ENCODE data around the gene JUP. TPM values are rescaled to one million over a fixed set of nuclear protein-coding genes. Genes with fewer than 3 reads are reported as not detected.

JUP gene
- total and polyA plus RNA-seq, 2 donors from 2014 or later, result 148 to 223 TPM

DNA sequence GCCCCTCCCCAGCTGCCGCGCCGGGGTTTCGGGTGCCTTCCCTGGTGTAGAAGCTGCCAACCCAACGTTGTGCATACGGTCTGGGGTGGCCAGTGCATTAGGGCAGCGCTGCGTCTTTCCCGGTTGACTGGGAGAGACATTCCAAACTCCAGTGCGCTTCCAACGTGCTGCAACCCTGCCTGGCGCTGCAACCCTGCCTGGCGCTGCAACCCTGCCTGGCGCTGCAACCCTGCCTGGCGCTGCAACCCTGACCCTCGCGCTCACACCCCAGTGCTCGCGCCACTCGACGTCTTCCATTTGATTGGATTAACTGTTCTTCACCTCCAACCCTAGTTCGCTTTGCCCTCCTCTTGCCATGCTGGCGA lies 51.6 kb downstream of the JUP start:
- TF ChIP-seq, protein P1, sequence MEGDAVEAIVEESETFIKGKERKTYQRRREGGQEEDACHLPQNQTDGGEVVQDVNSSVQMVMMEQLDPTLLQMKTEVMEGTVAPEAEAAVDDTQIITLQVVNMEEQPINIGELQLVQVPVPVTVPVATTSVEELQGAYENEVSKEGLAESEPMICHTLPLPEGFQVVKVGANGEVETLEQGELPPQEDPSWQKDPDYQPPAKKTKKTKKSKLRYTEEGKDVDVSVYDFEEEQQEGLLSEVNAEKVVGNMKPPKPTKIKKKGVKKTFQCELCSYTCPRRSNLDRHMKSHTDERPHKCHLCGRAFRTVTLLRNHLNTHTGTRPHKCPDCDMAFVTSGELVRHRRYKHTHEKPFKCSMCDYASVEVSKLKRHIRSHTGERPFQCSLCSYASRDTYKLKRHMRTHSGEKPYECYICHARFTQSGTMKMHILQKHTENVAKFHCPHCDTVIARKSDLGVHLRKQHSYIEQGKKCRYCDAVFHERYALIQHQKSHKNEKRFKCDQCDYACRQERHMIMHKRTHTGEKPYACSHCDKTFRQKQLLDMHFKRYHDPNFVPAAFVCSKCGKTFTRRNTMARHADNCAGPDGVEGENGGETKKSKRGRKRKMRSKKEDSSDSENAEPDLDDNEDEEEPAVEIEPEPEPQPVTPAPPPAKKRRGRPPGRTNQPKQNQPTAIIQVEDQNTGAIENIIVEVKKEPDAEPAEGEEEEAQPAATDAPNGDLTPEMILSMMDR (IDR thresholded peaks at IDR 0.05; ENCODE audit: borderline replicate concordance, extremely low read depth, insufficient read depth), result no peak
- Histone ChIP-seq H3K4me3 (ENCODE audit: low read length in 3 of 3) (peak overlapping the region in 2 of 3 donors; percentile 34 to 58), H3K27me3 (ENCODE audit: control insufficient read depth, insufficient read depth, low read length) (peaks cover 5% of the 10 kb centered on the region), H3K9me3 (ENCODE audit: control insufficient read depth in 2 of 3, insufficient read depth in 1 of 3, low read length in 3 of 3) (no peaks in the 10 kb centered on the region), H3K9ac (ENCODE audit: low read length in 3 of 3) (no peak overlapping the region), H3K36me3 (ENCODE audit: control insufficient read depth in 2 of 3, insufficient read depth in 3 of 3, low read length in 3 of 3) (no peaks in the 10 kb centered on the region), H3K27ac (ENCODE audit: low read depth in 2 of 2, low read length in 2 of 2) (no peak overlapping the region), H3K4me1 (ENCODE audit: control insufficient read depth in 2 of 3, insufficient read depth in 2 of 3, low read depth in 1 of 3, low read length in 3 of 3) (peaks cover 0 to 8% (median 0%) of the 10 kb centered on the region in 3 donors)
- intact Hi-C loops (cut with DNase I), result loop anchor here (5.0 kb wide), 1 partner anchor 67 kb away; no protein-coding TSS in a partner anchor
- FAIRE-seq, result no peak
- peak in 2 of 5 donors; percentile 63 to 66 for DNase-seq

DNA sequence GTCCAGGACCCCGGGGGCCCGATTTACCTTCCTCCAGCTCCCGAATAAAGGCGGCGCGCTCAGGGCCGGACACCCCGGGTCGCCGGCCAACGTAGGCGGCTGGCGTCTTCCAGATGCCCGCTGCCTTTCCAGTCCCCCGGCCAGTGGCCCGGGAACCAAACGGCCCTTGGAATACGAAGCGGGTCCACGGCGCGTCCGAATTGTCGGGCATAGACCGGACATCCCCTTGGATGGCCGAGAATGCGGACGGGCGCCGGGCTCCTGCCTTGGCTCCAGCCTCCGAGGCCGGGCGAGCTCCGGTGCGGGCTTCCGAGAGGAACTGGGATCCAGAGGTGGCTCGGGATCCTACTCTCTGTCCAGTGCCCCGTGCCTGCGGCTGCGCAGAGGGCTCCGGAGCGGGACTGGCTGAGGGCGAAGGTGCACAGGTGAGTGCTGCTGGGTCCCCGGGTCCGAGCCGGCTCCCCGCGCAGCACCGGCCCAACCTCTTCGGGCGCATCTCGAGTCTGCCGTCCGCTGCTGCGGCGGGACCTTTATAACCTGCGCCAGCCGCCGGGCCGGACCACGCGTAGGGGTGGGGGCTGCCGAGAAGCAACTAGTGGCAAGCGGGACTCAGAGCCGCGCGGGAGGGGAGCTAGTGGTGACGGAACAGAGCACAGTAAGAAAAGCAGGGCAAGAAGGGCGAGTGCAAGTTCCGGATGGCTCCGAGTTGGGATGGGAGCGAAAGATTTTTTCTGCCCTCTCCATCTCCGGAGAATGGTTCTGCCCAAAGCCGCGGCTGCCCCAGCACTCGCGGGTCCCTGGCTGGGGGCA lies 52.2 kb downstream of the JUP start, which contains the start of gene HAP1:
TSS of gene HAP1 (minus strand) at position 505 of the 810 bp plus-strand sequence. CDS start at position 496, 9 bp downstream.
- Histone ChIP-seq H3K9ac (ENCODE audit: low read length in 3 of 3) (no peak within 1 kb of the TSS), H3K9me3 (ENCODE audit: control insufficient read depth in 2 of 3, insufficient read depth in 1 of 3, low read length in 3 of 3) (no peaks in the 10 kb centered on the region), H3K4me1 (ENCODE audit: control insufficient read depth in 2 of 3, insufficient read depth in 2 of 3, low read depth in 1 of 3, low read length in 3 of 3) (peaks cover 0 to 8% (median 0%) of the 10 kb centered on the region in 3 donors), H3K27me3 (ENCODE audit: control insufficient read depth, insufficient read depth, low read length) (peaks cover 5% of the 10 kb centered on the region), H3K27ac (ENCODE audit: low read depth in 2 of 2, low read length in 2 of 2) (no peak within 1 kb of the TSS), H3K4me3 (ENCODE audit: low read length in 3 of 3) (peak within 1 kb of the TSS; percentile 34 to 58 (median 39)), H3K36me3 (ENCODE audit: control insufficient read depth in 2 of 3, insufficient read depth in 3 of 3, low read length in 3 of 3) (no peaks in the 10 kb centered on the region)
- DNase-seq, result peak; percentile 67 to 81 (median 76)
- FAIRE-seq, result no peak
- TF ChIP-seq, protein P1 (IDR thresholded peaks at IDR 0.05; ENCODE audit: borderline replicate concordance, extremely low read depth, insufficient read depth), result no peak
- intact Hi-C loops (cut with DNase I), result no loop called here

DNA sequence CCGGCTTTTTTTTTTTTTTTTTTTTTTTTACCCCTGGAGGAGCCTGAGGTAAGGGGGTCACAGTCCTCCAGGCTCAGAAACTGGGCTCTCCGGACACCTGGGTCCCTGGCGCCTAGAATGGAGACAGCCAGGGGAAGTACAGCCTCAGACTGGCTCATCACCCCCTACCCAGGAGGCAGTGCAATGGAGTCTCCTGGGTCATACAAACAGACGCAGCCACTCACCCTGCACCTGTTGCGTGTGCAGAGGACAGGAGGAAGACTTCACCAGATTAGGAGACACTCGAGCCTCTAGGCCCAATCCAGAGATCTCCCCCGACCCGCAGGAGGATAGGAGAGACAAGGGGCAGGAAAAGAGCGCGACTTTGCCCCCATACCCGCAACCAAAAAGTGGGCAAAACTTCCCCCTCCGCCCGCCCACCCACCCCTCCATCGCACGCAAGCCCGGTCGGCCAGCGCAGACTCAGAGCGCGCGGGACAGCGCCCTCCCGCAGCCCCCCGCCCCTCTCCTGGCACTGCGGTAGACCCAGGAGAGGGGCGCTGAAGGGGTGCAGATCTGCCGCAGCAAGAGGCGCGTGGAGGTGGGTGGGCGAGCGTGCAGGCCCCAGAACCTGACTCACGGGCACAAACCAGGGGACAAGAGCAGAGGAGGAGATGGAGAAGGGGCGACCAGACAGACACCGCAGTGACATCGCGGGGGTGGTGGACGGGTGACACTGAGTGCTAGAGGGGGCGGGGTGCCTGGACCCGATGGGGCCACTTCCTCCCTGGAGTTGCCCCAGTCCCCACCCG lies 53.0 kb downstream of the JUP start:
- TF ChIP-seq, protein P1 (IDR thresholded peaks at IDR 0.05; ENCODE audit: borderline replicate concordance, extremely low read depth, insufficient read depth), result no peak
- no peak for FAIRE-seq
- no peak for DNase-seq
- intact Hi-C loops (cut with DNase I), result no loop called here
- H3K9ac ChIP-seq (ENCODE audit: low read length in 3 of 3), result no peak overlapping the region
- H3K27me3 ChIP-seq (ENCODE audit: control insufficient read depth, insufficient read depth, low read length), result peaks cover 5% of the 10 kb centered on the region
- H3K9me3 ChIP-seq (ENCODE audit: control insufficient read depth in 2 of 3, insufficient read depth in 1 of 3, low read length in 3 of 3), result no peaks in the 10 kb centered on the region
- no peaks in the 10 kb centered on the region for H3K36me3 ChIP-seq (ENCODE audit: control insufficient read depth in 2 of 3, insufficient read depth in 3 of 3, low read length in 3 of 3)
- H3K4me3 ChIP-seq (ENCODE audit: low read length in 3 of 3), result no peak overlapping the region
- H3K4me1 ChIP-seq (ENCODE audit: control insufficient read depth in 2 of 3, insufficient read depth in 2 of 3, low read depth in 1 of 3, low read length in 3 of 3), result peaks cover 0 to 8% (median 0%) of the 10 kb centered on the region in 3 donors
- no peak overlapping the region for H3K27ac ChIP-seq (ENCODE audit: low read depth in 2 of 2, low read length in 2 of 2)

Measured in kidney (tissue), 14 donors.